ENCODE results near the gene DUSP5. TPM values are rescaled to one million over a fixed set of nuclear protein-coding genes. Genes with fewer than 3 reads are reported as not detected.

Gene DUSP5
- polyA plus RNA-seq, 3 donors = 2.0 to 65.3 (median 3.9) TPM

- no CpG with 5 or more reads among the region's 5 CpGs for WGBS (ENCODE audit: insufficient coverage)
- DNase-seq = no peak
- no peaks in the 10 kb centered on the region for H3K27me3 ChIP-seq (ENCODE audit: control insufficient read depth in 2 of 2, insufficient read depth in 2 of 2, low read length in 2 of 2)
- no peak overlapping the region for H3K4me3 Mint-ChIP-seq
- H3K4me3 ChIP-seq (replicated peaks in 1 of 3; ENCODE audit: low read depth in 2 of 3, low read length in 3 of 3) = no peak overlapping the region
- H3K27ac Mint-ChIP-seq = no peak overlapping the region
- no peaks in the 10 kb centered on the region for H3K9me3 Mint-ChIP-seq
- H3K9me3 ChIP-seq (replicated peaks in 1 of 2; ENCODE audit: control insufficient read depth in 1 of 2, insufficient read depth in 1 of 2, low read length in 2 of 2) = no peaks in the 10 kb centered on the region
- no peaks in the 10 kb centered on the region for H3K79me2 ChIP-seq (ENCODE audit: insufficient read depth, low read length)
- H3K27ac ChIP-seq (ENCODE audit: low read depth in 1 of 2, low read length in 2 of 2) = no peak overlapping the region
- H4K20me1 ChIP-seq (ENCODE audit: insufficient read depth, low read length) = no peaks in the 10 kb centered on the region
- intact Hi-C loops (cut with micrococcal nuclease) = loop anchor here (5.0 kb wide), 3 partner anchors 52 to 192 kb away; partner anchors contain the start of gene DUSP5 (in 1 of the 2)
- no peak overlapping the region for H2AFZ ChIP-seq (ENCODE audit: insufficient read depth, low read depth, low read length, poor library complexity, severe bottlenecking)
- H3K4me1 ChIP-seq (ENCODE audit: control insufficient read depth in 1 of 2, insufficient read depth in 2 of 2, low read length in 2 of 2) = no peaks in the 10 kb centered on the region
- H3K27me3 Mint-ChIP-seq (ENCODE audit: low read depth in 3 of 3) = peaks cover 2 to 4% (median 4%) of the 10 kb centered on the region in 3 donors
- no peak for TF ChIP-seq CTCF (IDR thresholded peaks at IDR 0.05)
- H3K36me3 Mint-ChIP-seq = no peaks in the 10 kb centered on the region
- peaks cover 2% of the 10 kb centered on the region for H3K4me1 Mint-ChIP-seq
- H3K36me3 ChIP-seq (replicated peaks in 1 of 2; ENCODE audit: control insufficient read depth in 1 of 2, insufficient read depth in 2 of 2, low read length in 2 of 2) = no peaks in the 10 kb centered on the region
- H3K9ac ChIP-seq (ENCODE audit: insufficient read depth, low read length, poor library complexity, severe bottlenecking) = no peak overlapping the region
- H3K4me2 ChIP-seq (replicated peaks; ENCODE audit: extremely low read depth, low read length, poor library complexity, severe bottlenecking) = no peak overlapping the region
Observed at GRCh38 chr10:110549211-110549610, 51.5 kb downstream of the DUSP5 start.

GRCh38 chr10:110553905-110554304, 56.2 kb downstream of the DUSP5 start:
- Mint-ChIP-seq H3K4me3 (no peak overlapping the region), H3K4me1 (peaks cover 5% of the 10 kb centered on the region), H3K36me3 (no peaks in the 10 kb centered on the region), H3K27me3 (ENCODE audit: low read depth in 3 of 3) (peaks cover 2 to 6% (median 4%) of the 10 kb centered on the region in 3 donors), H3K27ac (no peak overlapping the region), H3K9me3 (no peaks in the 10 kb centered on the region)
- intact Hi-C loops (cut with micrococcal nuclease) = no loop called here
- H3K9me3 ChIP-seq (replicated peaks in 1 of 2; ENCODE audit: control insufficient read depth in 1 of 2, insufficient read depth in 1 of 2, low read length in 2 of 2) = no peaks in the 10 kb centered on the region
- WGBS (ENCODE audit: insufficient coverage) = no CpG with 5 or more reads among the region's 2 CpGs
- no peaks in the 10 kb centered on the region for H3K36me3 ChIP-seq (replicated peaks in 1 of 2; ENCODE audit: control insufficient read depth in 1 of 2, insufficient read depth in 2 of 2, low read length in 2 of 2)
- no peaks in the 10 kb centered on the region for H3K4me1 ChIP-seq (ENCODE audit: control insufficient read depth in 1 of 2, insufficient read depth in 2 of 2, low read length in 2 of 2)
- H3K79me2 ChIP-seq (ENCODE audit: insufficient read depth, low read length) = no peaks in the 10 kb centered on the region
- no peak overlapping the region for H2AFZ ChIP-seq (ENCODE audit: insufficient read depth, low read depth, low read length, poor library complexity, severe bottlenecking)
- no peaks in the 10 kb centered on the region for H4K20me1 ChIP-seq (ENCODE audit: insufficient read depth, low read length)
- no peak overlapping the region for H3K9ac ChIP-seq (ENCODE audit: insufficient read depth, low read length, poor library complexity, severe bottlenecking)
- no peak for DNase-seq
- H3K4me3 ChIP-seq (replicated peaks in 1 of 3; ENCODE audit: low read depth in 2 of 3, low read length in 3 of 3) = no peak overlapping the region
- no peak for TF ChIP-seq CTCF (IDR thresholded peaks at IDR 0.05)
- no peaks in the 10 kb centered on the region for H3K27me3 ChIP-seq (ENCODE audit: control insufficient read depth in 2 of 2, insufficient read depth in 2 of 2, low read length in 2 of 2)
- H3K27ac ChIP-seq (ENCODE audit: low read depth in 1 of 2, low read length in 2 of 2) = no peak overlapping the region
- no peak overlapping the region for H3K4me2 ChIP-seq (replicated peaks; ENCODE audit: extremely low read depth, low read length, poor library complexity, severe bottlenecking)
